GM04503 (cell line): Measurements from ENCODE around the gene NKX6-2.
"Not testable (repeated sequence)": the region's sequence is repeated elsewhere in the genome, so short reads cannot be mapped to it uniquely, and the experiment has no call there.

Experiments used
- DNase-seq: peaks from one replicate; pipeline ENCODE4 v3.0.0-alpha.2; 2012; ENCODE audit warnings: low read depth

The NKX6-2 gene

DNA sequence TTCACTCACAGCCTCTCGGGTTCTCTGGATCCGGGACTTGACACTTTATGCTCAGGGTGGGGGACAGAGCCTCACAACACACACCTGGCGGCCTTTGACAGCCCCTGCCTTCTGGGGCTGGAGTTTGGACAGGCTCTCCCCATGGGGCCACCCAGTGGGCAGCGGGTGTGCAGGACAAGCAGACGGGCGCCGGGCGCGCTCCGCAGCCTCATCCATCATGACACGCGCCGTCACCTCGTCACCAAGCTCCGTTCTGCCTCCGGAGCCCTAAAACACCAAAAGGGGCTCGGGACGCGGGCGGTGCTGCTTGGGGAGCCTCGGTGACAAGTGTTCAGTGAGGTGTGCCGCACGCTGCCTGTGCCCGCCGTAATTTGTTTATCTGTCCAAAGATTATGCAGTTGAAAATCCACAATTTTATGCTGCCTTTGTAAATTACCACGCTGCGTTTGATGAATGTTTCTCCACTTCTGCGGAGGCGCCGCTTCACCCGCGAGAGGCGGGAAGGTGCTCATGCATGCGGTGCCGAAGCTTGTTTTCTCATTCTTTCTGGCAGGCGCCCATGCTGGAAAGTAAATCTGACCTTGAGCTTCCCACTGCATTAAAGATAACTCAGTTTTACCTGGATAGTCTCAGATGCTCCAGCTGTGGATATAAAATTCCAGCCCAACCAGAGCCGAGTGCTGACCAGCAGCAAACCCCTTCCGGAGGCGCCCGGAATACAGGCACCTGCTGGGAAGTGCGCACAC, 6.2 kb downstream of the NKX6-2 start:
- DNase-seq, result no peak

DNA sequence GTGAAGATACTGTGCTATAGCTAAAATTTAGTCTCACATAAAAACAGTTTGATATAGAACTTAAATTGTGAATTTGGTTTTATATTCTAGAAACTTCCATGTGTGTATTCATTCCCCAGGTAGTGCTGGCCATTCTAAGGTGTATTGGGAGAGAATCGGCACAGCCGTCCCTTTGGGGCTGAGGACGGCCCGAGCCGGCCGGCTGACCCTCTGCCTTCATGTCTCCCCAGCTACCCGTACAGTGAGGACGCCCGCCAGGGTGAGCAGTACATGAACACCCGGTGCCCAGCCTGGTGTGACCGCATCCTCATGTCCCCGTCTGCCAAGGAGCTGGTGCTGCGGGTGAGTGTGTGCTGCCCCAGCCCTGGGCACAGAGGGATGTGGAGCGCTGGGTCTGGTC, 8.5 kb downstream of the NKX6-2 start:
- no peak for DNase-seq

DNA sequence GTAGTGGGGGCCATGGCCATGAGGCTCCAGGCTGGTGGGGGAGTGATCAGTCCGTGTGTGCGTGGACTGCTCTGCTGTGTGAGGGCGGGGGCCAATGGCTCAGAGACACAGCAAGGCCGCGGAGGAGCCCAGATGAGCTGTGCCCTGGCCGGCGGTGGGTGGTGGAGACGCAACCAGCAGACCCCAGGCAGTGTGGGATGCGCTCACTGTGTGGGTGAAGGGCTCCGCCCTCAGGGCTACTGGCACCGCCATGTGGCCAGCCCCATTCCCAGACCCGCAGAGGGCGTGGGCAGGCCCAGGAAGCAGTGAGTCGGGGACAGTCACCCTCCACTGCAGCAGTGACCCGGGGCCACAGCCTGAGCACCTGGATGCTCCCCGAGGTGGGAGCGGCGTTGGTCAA, 9.1 kb downstream of the NKX6-2 start:
- DNase-seq, result no peak

DNA sequence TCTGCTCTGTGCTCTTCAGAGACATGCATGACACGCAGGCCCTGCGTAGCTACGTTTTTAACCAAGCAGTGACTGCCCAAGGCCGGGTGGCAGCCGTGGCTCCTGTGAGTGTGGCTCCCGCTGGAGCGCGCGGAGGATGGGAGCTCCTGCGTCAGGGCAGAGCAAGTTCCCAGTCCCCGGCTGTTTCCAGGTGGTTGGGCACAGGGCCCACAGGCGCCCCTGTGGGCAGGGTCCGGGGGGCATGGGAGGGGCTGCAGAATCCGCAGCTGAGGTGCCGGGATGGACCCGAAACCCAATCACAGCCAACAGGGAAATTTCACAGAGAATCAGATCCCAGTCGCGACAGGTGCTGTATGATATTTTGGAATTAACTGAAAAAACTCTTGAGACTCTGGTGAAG, 9.8 kb downstream of the NKX6-2 start:
- no peak for DNase-seq

DNA sequence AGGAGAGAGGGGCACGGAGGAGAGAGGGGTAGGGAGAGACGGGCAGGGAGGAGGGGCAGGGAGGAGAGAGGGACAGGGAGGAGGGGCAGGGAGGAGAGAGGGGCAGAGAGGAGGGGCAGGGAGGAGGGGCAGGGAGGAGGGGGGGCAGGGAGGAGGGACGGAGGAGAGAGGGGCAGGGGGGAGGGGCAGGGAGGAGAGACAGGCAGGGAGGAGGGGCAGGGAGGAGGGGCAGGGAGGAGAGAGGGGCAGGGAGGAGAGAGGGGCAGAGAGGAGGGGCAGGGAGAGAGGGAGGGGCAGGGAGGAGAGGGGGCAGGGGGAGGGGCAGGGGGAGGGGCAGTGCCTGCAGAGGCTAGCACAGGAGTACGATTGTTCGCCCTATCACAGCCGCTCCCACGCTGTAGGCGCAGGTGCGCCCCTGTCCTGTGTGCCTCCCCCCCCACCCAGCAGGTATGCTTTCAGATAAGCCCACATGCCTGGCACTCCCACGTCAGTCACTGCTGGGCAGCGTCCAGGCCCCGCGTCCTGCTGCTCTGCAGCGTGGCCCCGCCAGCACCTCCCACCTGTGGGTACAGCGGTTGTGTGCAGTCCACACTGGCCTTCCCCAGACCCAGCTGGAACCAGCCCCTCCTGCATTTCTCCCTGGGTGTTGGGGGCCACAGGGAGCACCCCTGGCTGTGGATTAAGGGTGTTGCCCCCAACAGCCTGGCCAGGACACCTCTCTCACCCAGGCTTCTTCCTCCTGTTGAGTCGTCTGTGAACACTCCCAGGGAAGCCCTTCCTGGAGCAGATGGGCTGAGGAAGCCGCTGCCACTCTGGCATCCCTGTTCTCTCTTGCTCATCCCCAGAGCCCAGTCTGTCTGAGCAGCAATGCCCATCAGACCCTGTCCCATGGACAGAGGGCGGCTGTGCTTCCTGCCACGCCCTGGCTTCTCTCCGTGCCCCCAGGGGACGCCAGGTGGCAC, 10.8 kb downstream of the NKX6-2 start:
- DNase-seq, result no peak

DNA sequence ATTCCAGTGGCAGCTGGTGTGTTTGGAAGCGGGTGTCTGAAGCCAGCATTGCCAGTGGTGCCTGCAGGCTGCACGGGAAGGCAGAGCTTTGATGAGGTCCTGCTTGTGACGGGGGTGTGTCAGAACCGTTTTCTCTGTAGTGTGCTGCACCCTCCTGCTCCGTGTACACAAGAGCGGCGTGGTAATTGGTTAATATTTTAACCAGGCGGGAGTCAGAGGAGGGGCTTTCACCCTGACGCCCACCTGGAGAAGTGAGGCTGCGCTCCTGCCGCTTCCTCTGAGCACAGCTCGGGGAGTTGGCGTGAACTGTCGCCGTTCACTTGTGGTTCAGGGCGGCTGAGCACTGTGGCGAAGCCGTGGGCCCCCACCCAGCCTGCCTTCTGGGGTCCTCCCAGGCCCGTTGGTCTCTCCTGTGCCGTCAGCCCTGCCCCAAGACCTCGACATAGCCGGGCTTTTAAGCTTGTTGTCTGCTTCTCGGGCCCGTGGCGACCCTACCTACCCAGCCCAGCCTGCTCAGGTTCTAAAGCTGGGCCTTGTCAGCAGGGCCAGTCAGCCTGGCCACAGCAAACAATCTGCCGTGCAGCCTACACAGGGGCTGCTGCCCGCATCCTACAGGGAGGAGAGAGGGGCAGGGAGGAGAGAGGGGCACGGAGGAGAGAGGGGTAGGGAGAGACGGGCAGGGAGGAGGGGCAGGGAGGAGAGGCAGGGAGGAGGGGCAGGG, 11.6 kb downstream of the NKX6-2 start:
- DNase-seq, result no peak

DNA sequence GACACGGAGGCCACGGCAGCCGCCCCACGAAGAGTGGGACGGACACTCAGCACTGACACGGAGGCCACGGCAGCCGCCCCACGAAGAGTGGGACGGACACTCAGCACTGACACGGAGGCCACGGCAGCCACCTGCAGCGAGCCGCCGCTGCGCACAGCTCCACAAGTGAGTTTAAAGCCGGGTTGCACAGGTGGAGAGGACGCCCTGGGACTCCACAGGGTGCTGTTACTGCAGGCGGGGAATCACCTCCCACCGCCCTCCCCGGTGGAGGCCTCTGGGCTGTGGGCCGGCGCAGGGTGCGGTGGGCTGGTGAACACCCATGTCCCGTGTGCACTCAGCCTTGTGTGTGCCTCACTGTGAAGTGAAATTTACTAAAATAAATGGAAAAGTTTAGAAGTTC, 13.1 kb downstream of the NKX6-2 start:
- not testable (repeated sequence) for DNase-seq

DNA sequence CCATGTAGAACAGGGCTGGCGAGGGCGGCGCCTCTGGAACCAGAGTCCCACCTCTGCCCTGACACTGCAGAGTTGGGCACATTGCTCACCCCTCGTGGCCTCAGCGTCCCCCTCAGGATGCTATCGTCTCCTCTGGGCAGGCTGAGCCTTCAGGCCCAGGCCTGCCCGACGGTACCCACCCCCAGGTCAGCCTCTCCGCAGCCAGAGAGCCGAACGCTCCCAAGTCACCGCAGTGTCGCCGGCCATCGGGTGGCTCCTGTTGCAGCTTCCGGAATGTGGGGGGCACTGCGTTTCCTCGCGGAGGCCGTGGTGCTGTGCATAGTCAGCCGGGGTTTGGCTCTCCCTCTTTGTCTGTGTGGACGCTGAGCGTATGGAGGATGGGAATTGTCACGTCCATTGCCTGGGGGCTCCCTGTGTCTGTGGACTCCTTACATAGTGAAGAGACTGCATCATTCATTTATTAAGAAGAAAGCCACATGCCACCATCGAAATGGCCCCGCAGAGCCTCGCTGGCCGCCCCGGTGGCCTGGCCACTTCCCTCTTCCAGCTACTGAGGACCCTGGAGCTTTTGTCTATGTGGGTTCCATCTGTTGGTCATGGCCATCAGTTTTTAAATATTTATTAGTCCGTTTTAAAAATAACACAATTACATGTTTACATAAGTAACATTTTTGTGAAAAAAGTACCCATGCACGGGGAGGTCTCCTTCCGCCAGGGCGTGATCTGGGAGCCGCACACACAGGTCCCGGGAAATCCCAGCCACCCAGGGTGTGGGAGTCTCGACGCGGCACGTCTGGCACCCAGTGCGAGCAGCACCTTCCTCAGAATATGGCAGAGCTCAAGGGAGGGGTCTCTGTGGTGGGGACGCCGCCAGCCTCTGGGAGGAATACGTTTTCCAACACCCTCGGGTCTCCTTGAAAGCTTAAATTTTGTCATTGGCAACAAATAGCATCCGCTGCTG, 15.6 kb downstream of the NKX6-2 start:
- DNase-seq, result no peak

DNA sequence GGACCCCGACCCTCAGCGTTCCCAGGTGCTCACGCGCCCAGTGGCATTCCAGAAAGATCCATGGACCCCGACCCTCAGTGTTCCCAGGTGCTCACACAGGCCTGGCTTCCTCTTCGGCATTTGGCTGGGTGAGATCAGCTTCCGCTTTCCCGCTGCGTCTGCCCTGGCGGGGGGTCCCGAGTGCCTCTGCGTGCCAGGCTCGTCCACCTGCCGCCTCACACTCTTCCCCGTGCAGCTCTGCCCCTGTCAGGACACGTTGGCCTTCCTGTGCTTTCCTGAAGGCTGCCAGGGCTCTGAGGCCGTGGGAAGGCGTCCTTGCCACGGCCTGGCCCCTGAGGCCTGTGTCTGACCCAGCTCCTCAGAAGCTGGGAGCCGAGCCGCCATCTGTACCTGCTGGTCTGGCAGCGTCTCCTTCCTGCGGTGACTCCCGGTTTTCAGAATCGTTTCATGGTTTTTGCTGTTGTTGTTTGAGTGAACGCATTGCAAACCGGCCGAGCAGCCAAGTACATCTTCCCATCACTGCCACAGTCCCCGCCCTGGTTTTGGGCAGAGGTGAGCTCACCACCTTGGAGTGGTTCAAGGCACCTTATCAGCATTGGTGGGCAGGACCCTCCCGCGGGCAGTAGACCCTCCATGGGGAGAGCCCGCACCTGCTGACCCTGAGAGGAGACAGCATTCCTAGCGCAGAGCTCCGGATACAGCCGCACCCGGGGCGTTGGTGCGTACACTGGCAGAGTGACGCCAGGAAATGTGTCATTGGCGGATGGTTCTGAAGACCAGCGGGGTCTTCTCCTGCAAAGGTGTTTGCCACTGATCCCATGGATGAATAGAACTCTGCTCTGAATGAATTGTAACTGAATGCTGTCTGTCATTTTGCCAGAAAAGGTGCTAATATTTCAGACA, 17.4 kb downstream of the NKX6-2 start:
- no peak for DNase-seq

DNA sequence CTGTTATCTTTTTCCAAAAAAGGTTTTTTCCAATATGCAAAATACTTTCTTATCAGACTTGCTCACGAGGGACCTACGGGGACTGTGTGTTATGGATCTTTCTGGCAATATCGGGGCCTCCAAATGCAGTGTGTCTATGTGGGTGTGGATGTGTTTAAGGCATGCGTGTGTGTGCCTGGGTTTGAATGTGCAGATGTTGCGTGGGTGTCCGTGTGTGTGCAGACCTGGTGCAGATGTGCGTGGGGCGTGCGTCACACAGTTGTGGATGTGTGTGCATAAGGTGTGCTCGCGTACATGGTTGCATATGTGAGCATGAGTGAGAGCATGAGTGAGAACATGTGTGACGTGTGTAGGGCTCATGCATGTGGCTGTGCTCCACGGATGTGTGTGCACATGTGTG, 19.7 kb downstream of the NKX6-2 start:
- no peak for DNase-seq

DNA sequence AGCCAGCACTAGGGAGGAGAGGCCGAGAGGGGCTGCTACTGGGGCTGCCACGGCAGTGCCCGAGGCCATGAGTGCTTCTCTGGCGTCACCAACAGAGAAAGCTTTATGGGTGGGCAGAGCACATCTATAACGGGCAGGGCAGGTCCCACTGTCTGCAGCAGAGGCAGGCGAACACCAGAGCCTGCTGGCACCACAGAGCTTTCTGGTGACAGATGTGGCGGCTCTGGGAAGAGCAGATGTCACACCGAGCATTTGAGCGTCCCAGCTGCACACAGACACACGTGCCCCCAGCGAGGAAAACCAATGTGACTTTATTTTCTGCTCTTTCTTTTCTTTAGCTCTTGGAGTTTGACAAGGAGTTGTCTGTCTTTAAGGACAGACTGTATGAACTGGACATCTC, 20.5 kb downstream of the NKX6-2 start:
- no peak for DNase-seq

DNA sequence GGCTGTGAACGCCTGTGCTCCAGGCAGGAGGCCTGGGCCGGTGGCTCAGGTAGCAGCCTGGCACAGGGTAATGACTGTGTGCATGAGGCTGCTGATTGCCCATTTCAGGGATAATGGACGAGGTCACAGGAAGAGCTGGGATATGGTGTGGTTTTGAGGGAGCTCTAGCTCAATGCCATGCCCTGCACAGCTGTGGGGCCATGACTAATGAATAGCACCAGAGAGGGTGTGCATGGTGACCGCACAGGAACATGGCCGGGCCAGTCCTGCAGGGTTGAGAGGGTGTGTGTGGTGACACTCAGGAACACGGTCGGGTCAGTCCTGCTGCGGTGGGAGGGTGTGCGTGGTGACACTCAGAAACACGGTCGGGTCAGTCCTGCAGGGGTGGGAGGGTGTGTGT, 21.8 kb downstream of the NKX6-2 start:
- DNase-seq, result no peak

DNA sequence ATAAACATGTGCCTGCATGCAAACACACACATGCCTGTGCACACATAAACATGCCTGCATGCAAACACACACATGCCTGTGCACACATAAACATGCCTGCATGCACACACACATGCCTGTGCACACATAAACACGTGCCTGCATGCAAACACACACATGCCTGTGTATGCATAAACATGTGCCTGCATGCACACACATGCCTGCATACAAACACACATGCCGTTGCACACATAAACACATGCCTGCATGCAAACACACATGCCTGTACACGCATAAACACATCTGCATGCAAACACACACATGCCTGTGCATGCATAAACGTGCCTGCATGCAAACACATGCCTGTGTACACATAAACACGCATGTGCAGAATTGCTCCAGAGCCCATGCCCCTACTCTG, 22.4 kb downstream of the NKX6-2 start:
- no peak for DNase-seq

DNA sequence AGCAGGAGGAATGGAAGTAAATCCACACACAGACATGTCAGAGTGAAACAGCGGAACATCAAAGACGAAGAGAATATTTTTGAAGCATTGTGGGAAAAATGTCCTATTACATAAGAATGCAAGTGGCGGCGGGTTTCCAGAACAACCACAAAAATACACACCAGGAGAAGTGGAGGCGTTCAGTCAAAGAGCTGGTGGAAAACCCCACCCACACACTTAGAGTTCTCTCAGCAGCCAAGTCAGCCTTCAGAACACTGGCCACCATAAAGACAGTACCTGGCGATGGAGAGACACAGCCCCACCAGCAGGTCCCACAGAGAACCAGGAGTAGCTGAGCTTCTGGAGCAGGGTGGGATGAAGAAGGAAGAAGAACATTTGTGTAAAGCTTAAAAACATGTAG, 23.7 kb downstream of the NKX6-2 start:
- no peak for DNase-seq

DNA sequence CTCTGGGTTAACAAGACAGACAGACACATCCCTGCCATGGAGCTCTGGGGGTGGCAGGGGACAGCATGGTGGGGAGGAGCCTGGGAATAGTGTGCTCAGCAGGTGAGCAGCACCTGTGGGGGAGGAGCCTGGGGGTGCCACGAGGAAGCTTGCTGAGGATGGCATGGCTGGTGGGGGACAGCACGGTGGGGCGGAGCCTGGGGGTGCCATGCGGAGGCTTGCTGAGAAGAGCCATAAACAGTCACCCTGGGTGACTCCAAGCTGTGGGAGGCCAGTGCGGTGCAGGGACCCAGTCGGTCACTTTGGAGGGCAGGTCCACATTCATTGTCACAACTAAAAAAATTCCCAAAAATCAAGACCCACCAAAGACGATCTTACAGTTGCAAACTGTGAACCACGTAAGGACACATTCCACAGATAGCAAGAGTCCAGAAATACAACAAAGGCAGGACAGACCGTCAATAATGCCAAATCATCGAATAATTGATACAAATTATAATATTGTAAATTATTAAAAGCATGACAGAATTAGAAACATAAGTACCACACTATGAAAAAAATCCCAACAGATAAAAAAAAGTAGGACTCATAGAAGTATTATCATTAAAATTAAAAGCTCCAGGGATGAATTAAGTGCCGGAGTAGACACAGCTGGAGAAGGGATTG, 24.4 kb downstream of the NKX6-2 start:
- DNase-seq, result no peak

DNA sequence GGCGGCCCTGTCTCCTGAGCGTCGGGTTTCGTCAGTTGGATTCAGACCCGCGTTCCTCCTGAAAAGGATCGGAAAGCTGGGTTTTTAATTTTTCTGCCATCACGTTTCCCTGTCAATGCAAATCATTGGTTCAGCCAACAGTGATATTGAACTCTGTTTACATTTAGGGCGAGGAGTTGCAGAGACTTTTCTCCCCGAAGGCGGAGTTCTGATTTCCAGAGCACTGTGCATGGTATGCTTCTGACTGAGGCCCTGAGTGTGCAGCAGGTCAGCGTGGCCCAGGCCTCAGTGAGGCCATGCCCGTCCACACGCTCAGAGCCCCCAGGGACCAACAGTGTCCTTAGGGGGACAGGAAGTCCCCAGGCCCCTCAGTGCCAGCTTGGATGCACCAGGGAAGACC, 27.1 kb downstream of the NKX6-2 start:
- no peak for DNase-seq

DNA sequence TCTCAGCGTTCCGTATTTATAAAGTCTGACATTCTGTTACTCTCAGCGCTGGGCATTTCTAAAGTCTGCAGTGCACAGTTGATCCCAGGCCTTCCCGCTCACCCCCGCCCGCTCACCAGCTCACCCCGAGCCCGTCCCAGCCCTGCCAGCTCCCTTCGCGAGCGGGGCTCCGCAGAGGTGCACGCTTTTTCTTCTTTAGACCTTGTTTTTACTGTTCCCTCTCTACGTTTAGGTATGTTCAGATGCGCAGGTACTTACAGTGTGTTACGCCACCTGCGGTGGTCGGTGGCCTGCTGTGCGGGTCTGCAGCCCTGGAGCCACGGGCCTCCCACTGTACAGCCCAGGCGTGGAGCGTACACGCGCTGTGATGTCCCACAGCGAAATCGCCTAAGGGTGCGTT, 28.8 kb downstream of the NKX6-2 start:
- no peak for DNase-seq

DNA sequence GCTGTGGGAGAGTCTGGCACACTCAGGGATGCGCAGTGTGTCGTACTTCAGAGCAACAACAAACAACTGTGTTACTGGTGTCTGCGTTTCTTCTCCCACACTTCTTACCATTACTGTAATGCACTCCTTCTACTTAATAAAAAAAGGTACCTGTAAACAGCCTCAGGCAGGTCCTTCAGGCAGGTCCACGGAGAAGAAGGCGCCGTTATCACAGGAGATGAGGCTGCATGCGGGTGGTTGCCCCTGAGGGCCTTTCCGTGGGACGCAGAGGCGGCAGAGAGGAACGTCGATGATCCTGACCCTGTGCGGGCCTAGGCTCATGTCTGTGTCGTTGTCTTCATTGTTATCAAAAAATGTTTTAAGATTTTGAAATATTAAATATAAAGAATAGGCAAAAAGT, 29.4 kb downstream of the NKX6-2 start:
- no peak for DNase-seq

DNA sequence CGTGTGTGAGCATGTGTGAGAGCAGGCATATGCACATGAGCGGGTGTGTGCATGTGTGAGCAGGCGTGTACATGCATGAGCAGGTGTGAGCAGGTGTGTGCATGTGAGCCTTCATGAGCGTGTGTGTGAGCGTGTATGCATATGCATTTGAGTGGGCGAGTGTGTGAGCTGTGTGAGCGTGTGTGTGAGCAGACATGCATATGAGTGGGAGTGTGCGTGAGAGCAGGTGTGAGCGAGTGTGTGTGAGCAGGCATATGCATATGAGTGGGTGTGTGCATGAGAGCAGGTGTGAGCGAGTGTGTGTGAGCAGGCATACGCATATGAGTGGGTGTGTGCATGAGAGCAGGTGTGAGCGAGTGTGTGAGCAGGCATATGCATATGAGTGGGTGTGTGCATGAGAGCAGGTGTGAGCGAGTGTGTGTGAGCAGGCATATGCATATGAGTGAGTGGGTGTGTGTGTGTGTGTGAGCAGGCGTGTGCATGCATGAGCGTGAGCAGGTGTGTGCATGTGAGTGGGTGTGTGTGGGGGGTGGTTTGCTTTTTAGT, 30.7 kb downstream of the NKX6-2 start:
- no peak for DNase-seq

DNA sequence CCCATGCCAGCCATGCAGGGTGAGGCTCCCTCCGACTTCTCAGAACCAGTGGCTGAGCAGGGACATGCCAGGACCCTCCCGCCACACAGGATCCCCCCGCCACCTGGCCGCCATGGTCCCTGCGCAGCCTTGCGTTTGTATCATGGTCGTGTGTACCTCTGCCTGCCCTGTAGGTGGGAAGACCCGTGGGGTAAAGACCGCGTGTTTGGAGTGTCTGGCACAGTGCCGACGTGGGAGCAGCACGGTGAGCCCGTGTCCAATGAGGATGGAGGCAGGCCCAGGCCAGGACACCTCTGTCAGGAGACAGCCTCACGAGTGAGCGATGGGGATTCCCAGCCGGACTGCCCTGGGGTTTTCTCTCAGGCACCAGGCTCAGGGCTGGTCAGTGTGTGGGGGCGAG, 31.9 kb downstream of the NKX6-2 start:
- no peak for DNase-seq
